ENCODE measurements around the gene TM9SF4.

DNA sequence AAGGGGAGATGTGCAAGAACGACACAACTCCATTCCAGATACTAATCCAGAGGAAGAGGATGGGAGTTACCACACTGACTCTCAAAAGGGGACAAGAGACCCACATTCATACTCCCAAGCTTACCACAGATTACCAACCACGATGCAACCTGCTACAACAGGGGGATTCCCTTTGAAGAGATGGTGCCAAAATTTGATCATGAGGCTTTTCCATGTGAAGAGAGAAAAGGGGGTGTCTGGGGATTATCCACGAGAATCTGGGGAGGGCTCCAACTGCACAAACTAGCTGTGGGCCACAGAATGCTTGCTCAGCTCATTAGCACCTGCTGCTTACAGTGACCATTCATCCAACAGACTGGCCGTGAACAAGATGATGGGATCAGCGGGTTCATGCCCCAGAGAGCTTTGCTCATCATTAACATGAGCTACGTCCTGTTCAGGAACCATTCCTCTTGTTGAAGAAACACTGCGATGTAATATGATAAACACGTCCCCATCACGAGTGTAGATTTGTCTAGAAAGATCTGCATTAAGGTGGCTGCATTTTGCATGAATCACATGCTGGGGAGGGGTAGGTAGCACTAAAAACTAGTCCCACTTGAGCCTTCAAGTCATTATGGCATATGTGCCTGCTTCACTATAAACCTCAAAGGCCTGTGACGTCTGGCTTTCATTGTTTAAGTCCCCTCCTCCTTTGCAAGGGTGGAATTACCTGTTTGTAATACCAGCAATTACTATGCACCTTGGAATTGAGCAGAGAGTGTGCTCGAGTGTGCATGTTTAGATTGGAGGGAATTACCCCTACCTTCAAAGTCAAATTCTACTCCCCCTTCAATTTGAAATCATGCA lies 94.1 kb downstream of the TM9SF4 start:
- TF ChIP-seq, protein P1, sequence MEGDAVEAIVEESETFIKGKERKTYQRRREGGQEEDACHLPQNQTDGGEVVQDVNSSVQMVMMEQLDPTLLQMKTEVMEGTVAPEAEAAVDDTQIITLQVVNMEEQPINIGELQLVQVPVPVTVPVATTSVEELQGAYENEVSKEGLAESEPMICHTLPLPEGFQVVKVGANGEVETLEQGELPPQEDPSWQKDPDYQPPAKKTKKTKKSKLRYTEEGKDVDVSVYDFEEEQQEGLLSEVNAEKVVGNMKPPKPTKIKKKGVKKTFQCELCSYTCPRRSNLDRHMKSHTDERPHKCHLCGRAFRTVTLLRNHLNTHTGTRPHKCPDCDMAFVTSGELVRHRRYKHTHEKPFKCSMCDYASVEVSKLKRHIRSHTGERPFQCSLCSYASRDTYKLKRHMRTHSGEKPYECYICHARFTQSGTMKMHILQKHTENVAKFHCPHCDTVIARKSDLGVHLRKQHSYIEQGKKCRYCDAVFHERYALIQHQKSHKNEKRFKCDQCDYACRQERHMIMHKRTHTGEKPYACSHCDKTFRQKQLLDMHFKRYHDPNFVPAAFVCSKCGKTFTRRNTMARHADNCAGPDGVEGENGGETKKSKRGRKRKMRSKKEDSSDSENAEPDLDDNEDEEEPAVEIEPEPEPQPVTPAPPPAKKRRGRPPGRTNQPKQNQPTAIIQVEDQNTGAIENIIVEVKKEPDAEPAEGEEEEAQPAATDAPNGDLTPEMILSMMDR (conservative IDR thresholded peaks at IDR 0.05), result no peak
- TF ChIP-seq EZH2 (IDR thresholded peaks at IDR 0.05; ENCODE audit: low read depth), result no peak
